WTC11 (cell line): ENCODE data around the gene TAF15.

Experiments
- CTCF ChIP-seq: fragments of 200-600 bp; IDR thresholded peaks from 2 replicates; pipeline ENCODE4 v1.8.0; 2022; ENCODE audit warnings: antibody characterized with exemption
- JUN ChIP-seq: sonication (generic); formaldehyde crosslinking; IDR thresholded peaks from 2 replicates; pipeline ENCODE4 v1.8.0; 2023; ENCODE audit warnings: mild to moderate bottlenecking, missing genetic modification reagents

DNA sequence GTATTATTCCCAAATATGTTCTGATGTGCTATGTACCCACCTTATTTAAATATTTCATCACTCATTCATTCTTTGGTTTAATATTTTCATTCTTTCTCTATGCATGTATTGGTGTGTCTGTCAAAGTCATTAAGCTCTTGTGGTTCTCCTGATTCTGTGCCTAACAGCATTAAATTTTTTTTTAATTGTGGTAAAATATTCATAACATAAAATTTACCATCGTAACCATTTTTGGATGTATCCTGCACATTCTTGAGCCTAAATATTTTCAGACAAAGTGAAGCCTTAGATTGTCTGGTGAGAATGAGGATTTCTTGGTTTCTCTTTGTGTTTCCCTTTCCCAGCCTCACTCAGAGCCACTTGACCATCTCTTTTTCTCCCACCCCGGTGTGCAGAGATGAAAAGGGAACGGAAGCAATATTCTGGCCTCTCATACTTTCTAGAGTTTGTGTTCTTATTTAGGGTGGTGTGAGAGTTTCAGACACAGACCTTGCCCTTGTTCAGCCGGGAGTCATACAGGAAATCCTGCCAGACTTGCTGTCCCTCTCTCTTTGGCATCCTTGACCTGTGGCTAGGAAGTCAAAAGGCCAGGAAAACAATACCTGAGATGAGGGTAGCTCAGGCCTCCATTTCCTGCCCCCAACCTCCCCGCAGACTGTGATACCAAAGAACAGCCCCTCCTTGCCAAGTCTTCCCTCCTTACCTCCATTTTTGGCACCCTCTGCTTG lies 66.0 kb downstream of the TAF15 start:
- TF ChIP-seq CTCF (no peak), JUN (no peak)
